PFSK-1 (cell line): ENCODE results near the gene YTHDF1.

Experiments
- FOXP2 ChIP-seq: optimal IDR thresholded peaks from 2 replicates; pipeline ENCODE3; 2011; ENCODE audit warnings: borderline replicate concordance, control low read depth, inconsistent platforms; ENCODE audit not compliant: insufficient read depth; ENCODE audit errors: extremely low read length, extremely low read depth
- POLR2AphosphoS5 ChIP-seq: IDR thresholded peaks from 2 replicates; pipeline ENCODE4 v1.6.1; 2012; ENCODE audit warnings: low read depth, mild to moderate bottlenecking, control low read depth, low read length, moderate library complexity
- TAF1 ChIP-seq: IDR thresholded peaks from 2 replicates; pipeline ENCODE4 v1.6.1; 2012; ENCODE audit warnings: low read length, control low read depth, borderline replicate concordance; ENCODE audit not compliant: insufficient read depth
- TF ChIP-seq, protein P1 (sequence below), 2 experiments: IDR thresholded peaks; 2 replicates each; pipeline versions ENCODE4 v1.6.1 to v1.8.0; 2011 to 2012; ENCODE audit warnings: low read depth in 2 of 2, low read length in 2 of 2, control low read depth in 1 of 2, inconsistent platforms in 1 of 2, mild to moderate bottlenecking in 1 of 2, moderate library complexity in 1 of 2; ENCODE audit not compliant: insufficient read depth in 1 of 2

DNA sequence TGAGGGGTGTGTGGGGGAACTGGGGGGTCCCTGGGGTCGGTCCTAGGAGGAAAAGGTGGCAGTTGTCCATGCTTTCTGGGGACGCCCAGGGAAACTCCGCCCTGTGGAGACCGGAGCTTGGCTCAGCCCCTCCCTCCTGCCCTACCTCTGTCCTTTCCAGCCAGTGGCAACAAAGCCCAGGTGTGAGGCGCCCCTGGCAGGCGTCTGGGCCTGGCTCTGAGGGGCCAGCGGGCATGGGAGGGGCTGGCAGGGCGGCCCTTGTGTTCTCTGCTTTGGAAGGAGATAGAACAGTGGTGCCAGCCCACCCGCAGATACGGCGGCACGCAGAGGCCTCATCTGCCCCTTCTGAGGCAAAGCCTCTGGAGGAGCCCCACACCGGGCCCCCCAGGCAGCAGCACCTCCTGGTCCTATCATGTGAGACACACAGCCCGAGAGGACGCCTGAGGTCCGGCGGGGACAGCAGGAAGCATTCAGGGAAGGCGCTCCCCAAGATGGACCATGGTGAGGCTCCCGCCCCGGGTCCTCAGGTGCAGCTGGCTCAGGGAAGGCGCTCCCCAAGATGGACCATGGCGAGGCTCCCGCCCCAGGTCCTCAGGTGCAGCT lies 47.9 kb downstream of the YTHDF1 start:
- TF ChIP-seq, protein P1, sequence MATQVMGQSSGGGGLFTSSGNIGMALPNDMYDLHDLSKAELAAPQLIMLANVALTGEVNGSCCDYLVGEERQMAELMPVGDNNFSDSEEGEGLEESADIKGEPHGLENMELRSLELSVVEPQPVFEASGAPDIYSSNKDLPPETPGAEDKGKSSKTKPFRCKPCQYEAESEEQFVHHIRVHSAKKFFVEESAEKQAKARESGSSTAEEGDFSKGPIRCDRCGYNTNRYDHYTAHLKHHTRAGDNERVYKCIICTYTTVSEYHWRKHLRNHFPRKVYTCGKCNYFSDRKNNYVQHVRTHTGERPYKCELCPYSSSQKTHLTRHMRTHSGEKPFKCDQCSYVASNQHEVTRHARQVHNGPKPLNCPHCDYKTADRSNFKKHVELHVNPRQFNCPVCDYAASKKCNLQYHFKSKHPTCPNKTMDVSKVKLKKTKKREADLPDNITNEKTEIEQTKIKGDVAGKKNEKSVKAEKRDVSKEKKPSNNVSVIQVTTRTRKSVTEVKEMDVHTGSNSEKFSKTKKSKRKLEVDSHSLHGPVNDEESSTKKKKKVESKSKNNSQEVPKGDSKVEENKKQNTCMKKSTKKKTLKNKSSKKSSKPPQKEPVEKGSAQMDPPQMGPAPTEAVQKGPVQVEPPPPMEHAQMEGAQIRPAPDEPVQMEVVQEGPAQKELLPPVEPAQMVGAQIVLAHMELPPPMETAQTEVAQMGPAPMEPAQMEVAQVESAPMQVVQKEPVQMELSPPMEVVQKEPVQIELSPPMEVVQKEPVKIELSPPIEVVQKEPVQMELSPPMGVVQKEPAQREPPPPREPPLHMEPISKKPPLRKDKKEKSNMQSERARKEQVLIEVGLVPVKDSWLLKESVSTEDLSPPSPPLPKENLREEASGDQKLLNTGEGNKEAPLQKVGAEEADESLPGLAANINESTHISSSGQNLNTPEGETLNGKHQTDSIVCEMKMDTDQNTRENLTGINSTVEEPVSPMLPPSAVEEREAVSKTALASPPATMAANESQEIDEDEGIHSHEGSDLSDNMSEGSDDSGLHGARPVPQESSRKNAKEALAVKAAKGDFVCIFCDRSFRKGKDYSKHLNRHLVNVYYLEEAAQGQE (IDR thresholded peaks at IDR 0.05; ENCODE audit: insufficient read depth in 1 of 2, low read depth in 2 of 2, low read length in 2 of 2) = no peak
- TF ChIP-seq POLR2AphosphoS5 (no peak), TAF1 (no peak), FOXP2 (no peak)
